Stimulated activated naive B cell treated with anti-CD40 and anti-IgM and Interleukin-4, amounts not matched to agents 10 μg/mL and 1 μg/mL and 100 μg/mL, for 72 hours (primary cell): Measurements from ENCODE around the gene CDH15.

Experiments
- ATAC-seq, 2 donors: fragments of 150-1000 bp; cut with Tn5 transposase; replicated peaks; 2 replicates each; pipeline ENCODE4 v1.10.0; 2021; ENCODE audit warnings: moderate library complexity in 1 of 2
- DNase-seq: peaks from one replicate; pipeline ENCODE4 v3.0.0; 2021
- H3K27ac Mint-ChIP-seq: one replicate; pipeline ENCODE4 v1.8.0; 2022; ENCODE audit warnings: mild to moderate bottlenecking, mixed read lengths
- H3K27me3 Mint-ChIP-seq, 2 donors: one replicate each; pipeline ENCODE4 v1.8.0; 2022; ENCODE audit warnings: mixed read lengths in 2 of 2
- H3K36me3 Mint-ChIP-seq, 2 donors: one replicate each; pipeline ENCODE4 v1.8.0; 2022; ENCODE audit warnings: mixed read lengths in 2 of 2, mild to moderate bottlenecking in 1 of 2
- H3K4me1 Mint-ChIP-seq, 2 donors: one replicate each; pipeline ENCODE4 v1.8.0; 2022; ENCODE audit warnings: mixed read lengths in 2 of 2, mild to moderate bottlenecking in 1 of 2
- H3K4me3 Mint-ChIP-seq, 2 donors: one replicate each; pipeline ENCODE4 v1.8.0; 2022; ENCODE audit warnings: mild to moderate bottlenecking in 2 of 2, mixed read lengths in 2 of 2, moderate library complexity in 1 of 2
- H3K9me3 Mint-ChIP-seq, 2 donors: one replicate each; pipeline ENCODE4 v1.8.0; 2022; ENCODE audit warnings: mixed read lengths in 2 of 2, mild to moderate bottlenecking in 1 of 2

Gene CDH15

GRCh38 chr16:89168381-89169189 is 3.0 kb upstream of the CDH15 start:
- Mint-ChIP-seq H3K27me3 (peaks cover 18 to 32% of the 10 kb centered on the region in 2 donors), H3K9me3 (no peaks in the 10 kb centered on the region), H3K27ac (no peak overlapping the region), H3K4me1 (peaks cover 13 to 34% of the 10 kb centered on the region in 2 donors), H3K4me3 (no peak overlapping the region), H3K36me3 (no peaks in the 10 kb centered on the region)
- DNase-seq (no peak), ATAC-seq (no peak)

DNA sequence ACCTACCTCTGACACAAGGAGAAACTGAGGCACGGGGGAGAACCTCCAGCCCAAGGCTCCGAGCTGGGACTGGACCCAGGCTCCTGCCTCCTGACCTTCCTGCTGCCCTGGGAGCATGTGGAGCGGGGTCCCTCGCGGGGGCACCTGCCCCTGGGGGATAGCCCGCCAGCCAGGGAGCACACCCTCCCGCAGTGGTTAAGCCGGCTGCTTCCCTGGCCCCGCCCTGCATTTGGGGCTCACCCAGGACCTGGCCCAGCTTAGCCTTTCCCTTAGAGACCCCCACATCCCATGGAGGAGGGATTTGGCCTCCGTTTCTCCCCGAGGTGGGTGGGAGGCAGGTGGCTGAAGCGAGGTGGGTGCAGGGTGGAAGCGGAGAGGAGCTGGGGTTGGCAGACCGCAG is 1.8 kb upstream of the CDH15 start:
- peaks cover 13 to 26% of the 10 kb centered on the region in 2 donors for H3K4me1 Mint-ChIP-seq
- no peak for ATAC-seq
- no peaks in the 10 kb centered on the region for H3K9me3 Mint-ChIP-seq
- H3K4me3 Mint-ChIP-seq, result no peak overlapping the region
- no peak overlapping the region for H3K27ac Mint-ChIP-seq
- no peak for DNase-seq
- no peaks in the 10 kb centered on the region for H3K36me3 Mint-ChIP-seq
- H3K27me3 Mint-ChIP-seq, result peaks cover 18 to 32% of the 10 kb centered on the region in 2 donors

DNA sequence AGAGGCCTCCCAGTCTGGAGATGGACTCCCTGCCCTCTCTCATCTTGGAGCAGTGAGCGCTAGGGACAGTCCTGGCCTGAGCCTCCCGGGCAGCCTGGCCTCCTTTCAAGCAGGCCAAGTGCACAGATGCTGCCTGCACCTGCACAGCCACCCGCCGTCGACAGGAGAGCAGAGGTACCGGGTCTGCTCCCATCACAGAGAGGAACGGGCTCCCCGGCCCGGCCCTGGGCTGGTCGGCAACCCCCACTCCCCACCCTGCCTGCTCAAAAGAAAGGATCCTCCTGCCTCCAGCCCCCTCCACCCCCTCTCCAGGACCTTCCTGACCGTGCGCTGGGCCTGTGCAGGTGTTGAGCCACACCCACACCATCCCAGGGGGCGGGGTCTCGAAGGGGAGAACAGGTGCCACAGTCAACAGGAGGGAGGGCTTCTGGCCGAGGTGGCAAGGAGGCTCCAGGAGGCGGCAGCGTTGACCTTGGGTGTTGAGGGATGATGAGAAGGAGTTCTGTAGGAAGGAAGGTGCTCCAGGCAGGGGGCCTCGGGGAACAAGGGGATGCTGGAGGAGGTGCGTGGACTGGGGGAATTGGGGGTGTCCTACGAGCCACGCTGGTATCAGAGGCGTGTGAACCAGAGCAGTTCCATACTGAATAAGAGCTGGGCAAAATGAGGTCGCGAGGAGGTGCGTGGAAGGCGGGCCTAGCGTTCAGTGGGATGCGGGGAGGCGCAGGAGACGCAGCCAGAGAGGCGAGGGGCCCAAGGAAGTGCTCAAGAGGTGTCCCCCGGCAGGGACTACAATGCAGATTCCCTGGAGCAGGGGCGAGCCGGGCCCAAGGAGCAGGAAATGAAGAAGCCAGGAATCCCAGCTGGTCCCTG is 967 bp upstream of the CDH15 start:
- Mint-ChIP-seq H3K9me3 (no peaks in the 10 kb centered on the region), H3K36me3 (no peaks in the 10 kb centered on the region), H3K27ac (peak overlapping the region; percentile 31), H3K4me3 (peak overlapping the region; percentile 69 to 73), H3K4me1 (peaks cover 13 to 26% of the 10 kb centered on the region in 2 donors), H3K27me3 (peaks cover 18 to 29% of the 10 kb centered on the region in 2 donors)
- no peak for DNase-seq
- no peak for ATAC-seq

DNA sequence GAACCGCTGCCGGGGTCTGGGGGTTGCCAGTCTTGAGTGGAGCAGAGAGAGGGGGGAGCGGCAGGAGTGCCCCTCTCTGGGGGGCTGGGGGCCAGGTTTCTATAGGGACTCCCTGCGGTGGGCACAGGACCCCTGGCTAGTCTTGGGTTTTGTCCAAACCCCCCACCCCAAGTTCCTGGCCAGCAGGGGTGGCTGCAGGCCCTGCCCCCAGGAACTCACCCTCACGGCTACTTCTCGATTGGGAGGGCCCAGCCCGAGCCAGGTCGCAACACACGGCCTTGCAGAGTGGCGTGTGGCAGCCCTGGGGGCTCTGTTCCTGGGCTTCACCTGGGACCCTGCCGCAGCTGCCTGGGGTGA is 601 bp downstream of the CDH15 start:
- Mint-ChIP-seq H3K36me3 (no peaks in the 10 kb centered on the region), H3K4me3 (no peak overlapping the region), H3K4me1 (peaks cover 13 to 20% of the 10 kb centered on the region in 2 donors), H3K27ac (no peak overlapping the region), H3K9me3 (no peaks in the 10 kb centered on the region), H3K27me3 (peaks cover 16 to 25% of the 10 kb centered on the region in 2 donors)
- ATAC-seq, result no peak
- DNase-seq, result no peak

GRCh38 chr16:89172528-89173173 is 1.1 kb downstream of the CDH15 start:
- no peaks in the 10 kb centered on the region for H3K9me3 Mint-ChIP-seq
- no peak for DNase-seq
- no peak for ATAC-seq
- peaks cover 16 to 25% of the 10 kb centered on the region in 2 donors for H3K27me3 Mint-ChIP-seq
- no peaks in the 10 kb centered on the region for H3K36me3 Mint-ChIP-seq
- no peak overlapping the region for H3K4me3 Mint-ChIP-seq
- H3K27ac Mint-ChIP-seq, result no peak overlapping the region
- peaks cover 9 to 15% of the 10 kb centered on the region in 2 donors for H3K4me1 Mint-ChIP-seq

DNA sequence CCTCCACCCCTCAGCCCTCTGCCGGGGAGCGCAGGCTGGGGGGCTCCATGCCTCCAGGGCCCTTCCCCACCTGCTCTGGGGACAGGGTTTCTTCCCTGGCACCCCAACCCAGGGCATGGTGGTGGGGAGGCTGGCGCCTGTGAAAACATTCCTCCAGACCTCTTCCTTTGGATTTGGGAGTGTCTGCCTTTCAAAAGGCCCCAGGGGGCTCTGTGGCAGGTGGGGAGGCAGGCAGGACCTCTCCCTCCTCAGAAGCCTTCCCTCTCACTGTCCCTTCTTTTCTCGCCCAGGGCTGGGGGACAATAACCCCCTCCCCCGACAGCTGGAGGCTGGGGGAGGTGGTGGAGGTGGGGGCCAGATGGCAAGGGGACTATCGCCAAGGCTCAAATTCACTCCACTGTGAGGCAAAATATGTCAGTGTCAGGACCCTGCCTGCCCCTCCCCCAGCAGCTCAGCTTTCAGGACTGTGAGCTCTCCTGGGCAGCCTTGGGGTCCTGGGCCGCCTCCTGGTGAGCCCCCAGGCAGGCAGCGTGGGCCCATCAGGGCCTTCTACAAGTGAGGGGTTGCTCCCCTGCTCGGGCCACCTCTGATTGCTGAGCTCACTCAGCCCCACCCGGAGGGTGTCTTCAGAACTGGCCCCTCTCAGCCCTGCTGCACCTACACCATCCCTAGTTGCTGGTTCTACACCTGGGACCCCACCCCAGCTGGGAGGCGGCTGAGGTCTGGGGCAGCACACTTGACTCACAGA is 1.8 kb downstream of the CDH15 start:
- Mint-ChIP-seq H3K9me3 (no peaks in the 10 kb centered on the region), H3K4me1 (peaks cover 9 to 10% of the 10 kb centered on the region in 2 donors), H3K36me3 (no peaks in the 10 kb centered on the region), H3K27me3 (peaks cover 16 to 22% of the 10 kb centered on the region in 2 donors), H3K4me3 (no peak overlapping the region), H3K27ac (no peak overlapping the region)
- ATAC-seq (no peak), DNase-seq (no peak)

GRCh38 chr16:89174055-89174827 is 2.7 kb downstream of the CDH15 start:
- Mint-ChIP-seq H3K4me1 (peaks cover 9 to 10% of the 10 kb centered on the region in 2 donors), H3K27ac (no peak overlapping the region), H3K9me3 (no peaks in the 10 kb centered on the region), H3K36me3 (no peaks in the 10 kb centered on the region), H3K27me3 (peaks cover 10 to 18% of the 10 kb centered on the region in 2 donors), H3K4me3 (no peak overlapping the region)
- ATAC-seq (no peak), DNase-seq (no peak)

- Mint-ChIP-seq H3K4me3 (no peak overlapping the region), H3K27ac (no peak overlapping the region)
These were observed 3.3 kb downstream of the CDH15 start for GRCh38 chr16:89174877-89175276.

DNA sequence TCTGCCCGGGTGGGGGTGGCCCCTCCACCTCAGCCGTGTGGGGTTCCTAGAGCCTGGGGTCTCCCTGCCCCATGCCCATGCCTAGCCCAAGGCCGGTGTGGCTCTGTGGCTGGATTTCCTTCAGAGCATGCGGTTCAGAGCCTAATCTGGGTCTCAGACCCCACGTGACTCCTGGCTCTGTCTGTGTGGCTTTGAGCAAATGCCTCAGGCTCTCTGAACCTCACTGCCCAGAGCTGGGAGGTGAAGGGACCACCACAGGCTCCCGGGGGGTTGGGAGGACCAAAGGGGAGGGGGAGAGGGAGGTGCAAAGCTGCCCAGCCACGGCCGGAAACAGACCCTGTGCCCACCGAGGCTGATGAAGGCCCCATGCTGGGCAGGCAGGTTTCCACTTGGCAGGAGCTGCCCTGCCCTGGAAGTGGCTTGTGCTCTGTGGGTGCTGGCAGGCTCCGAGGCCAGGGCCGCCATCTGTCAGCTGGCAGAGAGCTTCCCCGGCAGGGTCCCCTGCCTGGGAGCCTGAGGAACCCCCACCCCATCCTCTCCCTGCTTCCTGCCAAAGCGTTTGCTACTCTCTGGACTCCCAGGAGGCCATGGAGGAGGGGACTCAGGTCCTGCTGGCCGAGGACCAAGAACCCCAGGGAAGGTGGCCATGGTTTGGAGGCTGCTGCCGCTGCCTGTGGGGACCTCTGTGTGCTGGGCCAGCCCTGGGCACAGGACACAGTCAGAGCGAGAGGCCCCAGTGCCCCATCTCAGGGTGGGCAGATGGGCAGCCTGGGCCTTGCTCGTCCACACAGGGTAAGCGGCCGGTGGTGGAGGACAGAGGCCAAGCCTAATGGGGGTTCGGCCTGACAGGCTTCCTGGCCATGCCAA is 4.0 kb downstream of the CDH15 start:
- H3K27me3 Mint-ChIP-seq, result peaks cover 7 to 16% of the 10 kb centered on the region in 2 donors
- no peak overlapping the region for H3K4me3 Mint-ChIP-seq
- ATAC-seq (no peak), DNase-seq (no peak)
- H3K36me3 Mint-ChIP-seq, result no peaks in the 10 kb centered on the region
- H3K27ac Mint-ChIP-seq, result no peak overlapping the region
- H3K4me1 Mint-ChIP-seq, result peaks cover 5 to 6% of the 10 kb centered on the region in 2 donors
- no peaks in the 10 kb centered on the region for H3K9me3 Mint-ChIP-seq

More at GRCh38 chr16:89174877-89175276, 3.3 kb downstream of the CDH15 start:
- H3K4me1 Mint-ChIP-seq, result peaks cover 8 to 10% of the 10 kb centered on the region in 2 donors
- H3K27me3 Mint-ChIP-seq, result peaks cover 8 to 22% of the 10 kb centered on the region in 2 donors
- DNase-seq, result no peak
- ATAC-seq, result no peak
- H3K36me3 Mint-ChIP-seq, result no peaks in the 10 kb centered on the region
- no peaks in the 10 kb centered on the region for H3K9me3 Mint-ChIP-seq

GRCh38 chr16:89176147-89176690 is 4.7 kb downstream of the CDH15 start:
- no peak for ATAC-seq
- H3K4me1 Mint-ChIP-seq, result no peaks in the 10 kb centered on the region
- no peak for DNase-seq

DNA sequence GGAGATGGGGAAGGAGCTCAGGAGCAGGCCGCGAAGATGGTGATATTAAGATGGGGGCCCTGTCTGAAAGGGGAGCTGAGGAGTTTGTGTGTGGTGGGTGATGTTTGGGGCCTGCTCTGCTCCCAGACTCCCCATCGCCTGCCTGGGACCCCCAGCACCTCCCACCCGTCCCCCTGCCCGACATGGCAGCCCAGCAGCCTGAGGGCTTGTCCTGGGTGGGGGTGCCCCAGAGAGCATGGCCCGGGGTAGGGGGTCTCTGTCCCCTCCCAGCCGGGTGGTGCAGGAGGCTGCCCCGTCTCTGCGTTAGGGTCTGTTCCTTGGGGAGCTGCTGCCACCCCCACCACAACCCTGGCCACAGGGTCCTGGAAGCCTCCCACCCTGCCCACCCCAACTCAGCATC is 5.2 kb downstream of the CDH15 start:
- no peaks in the 10 kb centered on the region for H3K36me3 Mint-ChIP-seq
- DNase-seq (no peak), ATAC-seq (no peak)
- H3K27ac Mint-ChIP-seq, result no peak overlapping the region
- no peaks in the 10 kb centered on the region for H3K9me3 Mint-ChIP-seq
- H3K4me3 Mint-ChIP-seq, result no peak overlapping the region
- H3K4me1 Mint-ChIP-seq, result no peaks in the 10 kb centered on the region
- peaks cover 11 to 12% of the 10 kb centered on the region in 2 donors for H3K27me3 Mint-ChIP-seq

More at GRCh38 chr16:89176147-89176690, 4.7 kb downstream of the CDH15 start:
- H3K27ac Mint-ChIP-seq, result no peak overlapping the region
- peaks cover 6 to 12% of the 10 kb centered on the region in 2 donors for H3K27me3 Mint-ChIP-seq
- H3K4me3 Mint-ChIP-seq, result no peak overlapping the region
- H3K36me3 Mint-ChIP-seq, result no peaks in the 10 kb centered on the region
- H3K9me3 Mint-ChIP-seq, result no peaks in the 10 kb centered on the region

GRCh38 chr16:89177501-89177900 is 6.0 kb downstream of the CDH15 start:
- DNase-seq, result no peak
- Mint-ChIP-seq H3K4me3 (no peak overlapping the region), H3K27ac (no peak overlapping the region), H3K4me1 (no peaks in the 10 kb centered on the region), H3K27me3 (peaks cover 12% of the 10 kb centered on the region in 2 donors), H3K9me3 (no peaks in the 10 kb centered on the region), H3K36me3 (no peaks in the 10 kb centered on the region)
- ATAC-seq, result no peak
